Endothelial cell of umbilical vein (primary cell): Measurements from ENCODE around the gene HOMER1. TPM values are rescaled to one million over a fixed set of nuclear protein-coding genes. Genes with fewer than 3 reads are reported as not detected.

Source experiments
- BruUV-seq: library from RNA; stranded (reverse); fragments of 400-500 nt; replicated peaks from 2 replicates; lab custom pipeline; 2021; lab: Mats Ljungman, UMichigan
- CTCF ChIA-PET: fragments of 300-600, 350-600 bp; sonication (Branson Sonifier 250); formaldehyde crosslinking; loops from one replicate; lab custom pipeline; 2021; ENCODE audit warnings: antibody characterized with exemption, inconsistent platforms; lab: Charles Lee
- POLR2A ChIA-PET: fragments of 300-600, 350-600 bp; sonication (Branson Sonifier 250); formaldehyde crosslinking; loops from one replicate; lab custom pipeline; 2021; ENCODE audit warnings: antibody characterized with exemption, inconsistent platforms; lab: Charles Lee
- DNase-seq: peaks from one replicate; pipeline ENCODE4 v3.0.0-alpha.2; 2011; ENCODE audit warnings: low read depth, low spot score
- FAIRE-seq: peaks from 2 replicates; lab custom pipeline; 2011; peaks lifted over from hg19 to GRCh38; lab: Jason Lieb, UNC
- H2AFZ ChIP-seq: 2 replicates; pipeline ENCODE4 v1.6.0; 2012; ENCODE audit warnings: low read depth, low read length, control low read depth, inconsistent platforms
- H3K27ac ChIP-seq: 2 replicates; pipeline ENCODE4 v1.5.1; 2011; ENCODE audit warnings: low read depth, mild to moderate bottlenecking, control low read depth, low read length, moderate library complexity; ENCODE audit not compliant: insufficient read depth
- H3K27me3 ChIP-seq, 2 experiments: 2 replicates each; pipeline versions ENCODE4 v1.6.0 to v1.6.1; 2011; ENCODE audit warnings: low read length in 2 of 2, mixed read lengths in 1 of 2; ENCODE audit not compliant: control insufficient read depth in 2 of 2, insufficient read depth in 2 of 2
- H3K36me3 ChIP-seq, 2 experiments: 2 replicates in 1 of 2; 3 replicates in 1 of 2; pipeline ENCODE4 v1.5.1; 2011; ENCODE audit warnings: low read length in 2 of 2, mild to moderate bottlenecking in 1 of 2, moderate library complexity in 1 of 2; ENCODE audit not compliant: control insufficient read depth in 2 of 2, insufficient read depth in 2 of 2; ENCODE audit errors: extremely low read depth in 1 of 2
- H3K4me1 ChIP-seq: 3 replicates; pipeline ENCODE4 v1.5.1; 2011; ENCODE audit warnings: mild to moderate bottlenecking, low read length; ENCODE audit not compliant: control insufficient read depth, insufficient read depth; ENCODE audit errors: extremely low read depth
- H3K4me2 ChIP-seq: 2 replicates; pipeline ENCODE4 v1.6.1; 2011; ENCODE audit warnings: low read length, control low read depth, mixed read lengths; ENCODE audit not compliant: insufficient read depth
- H3K4me3 ChIP-seq, 3 experiments: fragments of 200-600 bp in 1 of 3; sonication (generic), shearing (Covaris generic) in 1 of 3; replicated peaks in 1 of 3; 2 replicates each; pipeline ENCODE4 v1.5.1; 2011 to 2016; ENCODE audit warnings: control low read depth in 3 of 3, low read length in 3 of 3, mild to moderate bottlenecking in 2 of 3, inconsistent platforms in 1 of 3, low read depth in 1 of 3, moderate library complexity in 1 of 3; ENCODE audit not compliant: insufficient read depth in 1 of 3
- H3K79me2 ChIP-seq: 2 replicates; pipeline ENCODE4 v1.6.0; 2012; ENCODE audit warnings: low read length, inconsistent platforms; ENCODE audit not compliant: control insufficient read depth, insufficient read depth
- H3K9ac ChIP-seq: replicated peaks from 2 replicates; pipeline ENCODE3; 2011; ENCODE audit warnings: low read length, control low read depth; ENCODE audit not compliant: insufficient read depth; ENCODE audit errors: extremely low read depth
- H3K9me1 ChIP-seq: replicated peaks from 3 replicates; pipeline ENCODE4 v1.6.0; 2011; ENCODE audit warnings: mild to moderate bottlenecking, low read length; ENCODE audit not compliant: control insufficient read depth, insufficient read depth; ENCODE audit errors: extremely low read depth
- H3K9me3 ChIP-seq: replicated peaks from 2 replicates; pipeline ENCODE4 v1.5.1; 2012; ENCODE audit warnings: low read length, inconsistent platforms; ENCODE audit not compliant: control insufficient read depth, insufficient read depth
- H4K20me1 ChIP-seq: replicated peaks from 2 replicates; pipeline ENCODE3; 2011; ENCODE audit warnings: mild to moderate bottlenecking, low read length; ENCODE audit not compliant: control insufficient read depth, insufficient read depth; ENCODE audit errors: extremely low read depth
- EZH2 ChIP-seq: IDR thresholded peaks from 2 replicates; pipeline ENCODE4 v1.6.1; 2012; ENCODE audit warnings: borderline replicate concordance, low read depth, mild to moderate bottlenecking, moderate library complexity, low read length, inconsistent platforms; ENCODE audit not compliant: severe bottlenecking
- FOS ChIP-seq: IDR thresholded peaks from 2 replicates; pipeline ENCODE4 v1.6.1; 2011; ENCODE audit warnings: mild to moderate bottlenecking, low read length, moderate library complexity, borderline replicate concordance; ENCODE audit not compliant: insufficient read depth
- GATA2 ChIP-seq: IDR thresholded peaks from 2 replicates; pipeline ENCODE4 v1.7.0; 2011; ENCODE audit warnings: low read depth, mild to moderate bottlenecking, moderate library complexity, mixed read lengths, low read length; ENCODE audit not compliant: insufficient read length, insufficient read depth
- JUN ChIP-seq: IDR thresholded peaks from 2 replicates; pipeline ENCODE4 v1.6.1; 2011; ENCODE audit warnings: borderline replicate concordance, low read depth; ENCODE audit not compliant: insufficient read length, insufficient read depth
- MYC ChIP-seq: IDR thresholded peaks from one replicate; pipeline ENCODE4 v1.6.1; 2011; ENCODE audit warnings: mild to moderate bottlenecking, low read depth, low read length
- POLR2A ChIP-seq: IDR thresholded peaks from 2 replicates; pipeline ENCODE4 v1.6.1; 2012; ENCODE audit warnings: low read depth, mild to moderate bottlenecking, control low read depth, low read length
- POLR2AphosphoS5 ChIP-seq: IDR thresholded peaks from 2 replicates; pipeline ENCODE4 v1.6.1; 2012; ENCODE audit warnings: low read depth, mild to moderate bottlenecking, control low read depth, low read length, moderate library complexity; ENCODE audit not compliant: insufficient read depth
- dilution Hi-C: fragments of 300-500 bp; cut with MboI; formaldehyde crosslinking; loops from one replicate; pipeline ENCODE4 v1.15.0; 2019; ENCODE audit warnings: low sequenced_read_pairs; ENCODE audit not compliant: extremely low pct_ligation_motif_present
- intact Hi-C: fragments of 100-400 bp; cut with micrococcal nuclease; formaldehyde crosslinking; loops from one replicate; pipeline ENCODE4 v1.10.0; 2022
- polyA plus RNA-seq, 4 experiments: library from polyadenylated mRNA; depleted of rRNA in 3 of 4; stranded (reverse) in 3 of 4; unstranded in 1 of 4; fragments of >200 nt; gene quantifications; 2 replicates each; pipeline versions ENCODE4 v1.2.1 to v1.2.3, GENCODE V29; 2011 to 2012; ENCODE audit warnings: missing spikeins in 1 of 4
- total RNA-seq: library from RNA; stranded (reverse); gene quantifications from 2 replicates; pipeline ENCODE4 v1.2.3, GENCODE V29; 2021
- TF ChIP-seq, protein P1 (sequence below), 2 donors: IDR thresholded peaks; 1 replicate in 1 of 2; 2 replicates in 1 of 2; pipeline ENCODE4 v1.5.1; 2011; ENCODE audit warnings: low read length in 2 of 2, mild to moderate bottlenecking in 2 of 2, moderate library complexity in 2 of 2, control low read depth in 1 of 2, inconsistent platforms in 1 of 2, low read depth in 1 of 2; ENCODE audit not compliant: insufficient read depth in 1 of 2; ENCODE audit errors: extremely low read depth in 1 of 2
- TF ChIP-seq, protein P2 (sequence below): IDR thresholded peaks from 2 replicates; pipeline ENCODE4 v1.6.1; 2011; ENCODE audit not compliant: insufficient read depth, insufficient read length

Gene HOMER1
- total and polyA plus RNA-seq, 2 donors (not counting 3 experiments of a cell fraction or from before 2014, with no cell fraction given): 0.57 to 3.9 TPM

DNA sequence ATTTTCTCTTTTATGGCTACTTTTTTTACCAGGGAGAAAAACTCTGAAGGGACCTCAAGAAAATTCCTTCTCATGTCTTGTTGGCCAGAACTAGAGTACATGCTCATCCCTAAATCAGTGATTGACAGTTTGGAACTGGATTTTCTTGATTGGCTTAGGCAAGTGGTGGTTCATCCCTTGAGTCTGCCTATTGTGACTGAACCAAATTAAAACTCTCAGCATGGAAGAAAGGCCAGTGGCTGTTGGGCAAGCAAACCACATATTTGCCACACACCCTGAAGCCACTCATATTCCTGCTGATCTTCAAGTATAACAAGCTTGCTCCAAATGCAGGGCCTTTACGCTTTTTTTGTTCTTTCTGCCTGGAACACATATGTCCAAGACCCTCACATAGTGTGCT, 7.2 kb upstream of the HOMER1 start:
- Histone ChIP-seq H3K4me3 (no peak overlapping the region), H3K9me1 (no peaks in the 10 kb centered on the region), H3K36me3 (no peaks in the 10 kb centered on the region), H3K79me2 (no peaks in the 10 kb centered on the region), H3K4me1 (no peaks in the 10 kb centered on the region), H3K27ac (no peak overlapping the region), H3K27me3 (no peaks in the 10 kb centered on the region), H3K4me2 (no peak overlapping the region), H4K20me1 (no peaks in the 10 kb centered on the region), H3K9ac (no peak overlapping the region), H2AFZ (no peak overlapping the region), H3K9me3 (no peaks in the 10 kb centered on the region)
- ChIA-PET CTCF (no interaction called here), POLR2A (no interaction called here)
- intact Hi-C loops: no loop called here
- no peak for FAIRE-seq
- DNase-seq: no peak
- BruUV-seq: no TSS peak
- TF ChIP-seq JUN: no peak
- dilution Hi-C loops: no loop called here

DNA sequence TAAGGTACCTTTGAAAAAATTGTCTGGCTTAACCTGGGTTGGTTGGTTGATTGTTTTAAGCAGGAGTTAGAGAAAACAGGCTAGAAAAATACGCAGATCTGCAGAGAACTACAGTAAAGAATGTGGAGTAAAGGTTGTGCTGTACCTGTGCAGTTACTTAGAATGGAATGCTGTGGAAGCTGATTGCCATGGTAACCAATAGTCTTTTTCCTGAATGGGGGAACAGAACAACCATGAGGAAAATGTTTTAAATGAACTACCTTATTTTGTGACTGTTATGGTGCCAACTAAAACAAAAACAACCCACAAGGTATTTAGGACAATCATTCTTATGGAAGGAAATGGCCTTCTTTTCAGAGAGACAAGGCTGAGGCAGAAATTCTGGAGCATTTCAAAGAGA, 4.8 kb upstream of the HOMER1 start:
- no peaks in the 10 kb centered on the region for H4K20me1 ChIP-seq
- CTCF ChIA-PET: no interaction called here
- no TSS peak for BruUV-seq
- H3K9me3 ChIP-seq: no peaks in the 10 kb centered on the region
- POLR2A ChIA-PET: no interaction called here
- H3K9ac ChIP-seq: no peak overlapping the region
- H2AFZ ChIP-seq: no peak overlapping the region
- no peak overlapping the region for H3K4me3 ChIP-seq
- no peak overlapping the region for H3K4me2 ChIP-seq
- no peaks in the 10 kb centered on the region for H3K36me3 ChIP-seq
- no peak for FAIRE-seq
- H3K4me1 ChIP-seq: peaks cover 5% of the 10 kb centered on the region
- dilution Hi-C loops: no loop called here
- no peak for DNase-seq
- intact Hi-C loops: loop anchor here (10.0 kb wide), 1 partner anchor 736 kb away; the partner anchor contains the start of gene SERINC5
- H3K27ac ChIP-seq: no peak overlapping the region
- no peaks in the 10 kb centered on the region for H3K9me1 ChIP-seq
- H3K79me2 ChIP-seq: no peaks in the 10 kb centered on the region
- H3K27me3 ChIP-seq: no peaks in the 10 kb centered on the region
- TF ChIP-seq EZH2 (no peak), FOS (no peak), POLR2A (no peak), POLR2AphosphoS5 (no peak), JUN (no peak), GATA2 (no peak), MYC (no peak)
- TF ChIP-seq, protein P1, sequence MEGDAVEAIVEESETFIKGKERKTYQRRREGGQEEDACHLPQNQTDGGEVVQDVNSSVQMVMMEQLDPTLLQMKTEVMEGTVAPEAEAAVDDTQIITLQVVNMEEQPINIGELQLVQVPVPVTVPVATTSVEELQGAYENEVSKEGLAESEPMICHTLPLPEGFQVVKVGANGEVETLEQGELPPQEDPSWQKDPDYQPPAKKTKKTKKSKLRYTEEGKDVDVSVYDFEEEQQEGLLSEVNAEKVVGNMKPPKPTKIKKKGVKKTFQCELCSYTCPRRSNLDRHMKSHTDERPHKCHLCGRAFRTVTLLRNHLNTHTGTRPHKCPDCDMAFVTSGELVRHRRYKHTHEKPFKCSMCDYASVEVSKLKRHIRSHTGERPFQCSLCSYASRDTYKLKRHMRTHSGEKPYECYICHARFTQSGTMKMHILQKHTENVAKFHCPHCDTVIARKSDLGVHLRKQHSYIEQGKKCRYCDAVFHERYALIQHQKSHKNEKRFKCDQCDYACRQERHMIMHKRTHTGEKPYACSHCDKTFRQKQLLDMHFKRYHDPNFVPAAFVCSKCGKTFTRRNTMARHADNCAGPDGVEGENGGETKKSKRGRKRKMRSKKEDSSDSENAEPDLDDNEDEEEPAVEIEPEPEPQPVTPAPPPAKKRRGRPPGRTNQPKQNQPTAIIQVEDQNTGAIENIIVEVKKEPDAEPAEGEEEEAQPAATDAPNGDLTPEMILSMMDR (IDR thresholded peaks at IDR 0.05; ENCODE audit: extremely low read depth in 1 of 2, insufficient read depth in 1 of 2, low read depth in 1 of 2, low read length in 2 of 2): no peak
- TF ChIP-seq, protein P2, sequence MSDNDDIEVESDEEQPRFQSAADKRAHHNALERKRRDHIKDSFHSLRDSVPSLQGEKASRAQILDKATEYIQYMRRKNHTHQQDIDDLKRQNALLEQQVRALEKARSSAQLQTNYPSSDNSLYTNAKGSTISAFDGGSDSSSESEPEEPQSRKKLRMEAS: no peak
